Erythroblast (primary cell): Measurements from ENCODE around the gene PLA2G5.

Source experiments
- DNase-seq, 2 experiments: peaks; one replicate each; lab custom pipeline; 2025; lab: John Stamatoyannopoulos, UW
- GATA1 ChIP-seq: IDR thresholded peaks from 2 replicates; pipeline ENCODE4 v1.6.1; 2011; ENCODE audit warnings: low read depth, mild to moderate bottlenecking, control low read depth, low read length, moderate library complexity
- POLR2A ChIP-seq: IDR thresholded peaks from 2 replicates; pipeline ENCODE4 v1.6.1; 2011; ENCODE audit warnings: mild to moderate bottlenecking, low read length

PLA2G5 gene

GRCh38 chr1:20075345-20075744, 5.4 kb downstream of the PLA2G5 start:
- TF ChIP-seq GATA1 (no peak), POLR2A (no peak)
- no peak for DNase-seq

- no peak for DNase-seq
- TF ChIP-seq POLR2A, result no peak
- TF ChIP-seq GATA1, result no peak
Measured at GRCh38 chr1:20076223-20076622, 6.2 kb downstream of the PLA2G5 start.

GRCh38 chr1:20076710-20077461, 6.9 kb downstream of the PLA2G5 start:
- no peak for DNase-seq
- no peak for TF ChIP-seq GATA1
- TF ChIP-seq POLR2A, result no peak

DNA sequence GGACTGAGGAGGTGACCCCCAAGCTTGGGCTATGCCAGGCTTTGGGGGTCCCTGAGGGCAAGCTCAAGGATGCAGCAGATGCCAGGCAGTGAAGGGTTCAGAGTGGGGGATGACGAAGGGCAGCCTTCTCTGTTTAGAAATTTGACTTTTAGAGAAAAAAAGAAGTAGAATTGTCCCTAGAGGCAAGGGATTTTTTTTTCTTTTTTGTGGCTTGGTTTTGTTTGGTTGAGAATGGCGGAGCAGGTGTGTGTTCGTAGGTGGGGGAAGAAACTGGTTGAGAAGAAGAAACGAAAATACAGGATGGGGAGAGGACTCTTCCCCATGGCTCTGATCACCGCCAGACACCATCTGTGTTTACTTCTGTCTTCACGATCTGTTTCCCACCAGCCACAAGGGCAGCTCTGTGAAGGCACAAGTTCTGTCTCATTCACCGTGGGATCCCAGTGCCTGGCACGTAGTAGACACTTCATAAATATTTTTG, 8.2 kb downstream of the PLA2G5 start:
- TF ChIP-seq POLR2A, result no peak
- TF ChIP-seq GATA1, result no peak
- no peak for DNase-seq

- TF ChIP-seq GATA1, result no peak
- TF ChIP-seq POLR2A, result no peak
- DNase-seq, result no peak
Measured at GRCh38 chr1:20078711-20079110, 8.7 kb downstream of the PLA2G5 start.

GRCh38 chr1:20079661-20080305, 9.8 kb downstream of the PLA2G5 start:
- no peak for DNase-seq
- TF ChIP-seq GATA1 (no peak), POLR2A (no peak)

GRCh38 chr1:20080441-20081352, 10.7 kb downstream of the PLA2G5 start:
- no peak for TF ChIP-seq POLR2A
- TF ChIP-seq GATA1, result no peak
- no peak for DNase-seq

- TF ChIP-seq GATA1, result no peak
- TF ChIP-seq POLR2A, result no peak
- DNase-seq, result no peak
Measured at GRCh38 chr1:20081353-20081810, 11.4 kb downstream of the PLA2G5 start.

DNA sequence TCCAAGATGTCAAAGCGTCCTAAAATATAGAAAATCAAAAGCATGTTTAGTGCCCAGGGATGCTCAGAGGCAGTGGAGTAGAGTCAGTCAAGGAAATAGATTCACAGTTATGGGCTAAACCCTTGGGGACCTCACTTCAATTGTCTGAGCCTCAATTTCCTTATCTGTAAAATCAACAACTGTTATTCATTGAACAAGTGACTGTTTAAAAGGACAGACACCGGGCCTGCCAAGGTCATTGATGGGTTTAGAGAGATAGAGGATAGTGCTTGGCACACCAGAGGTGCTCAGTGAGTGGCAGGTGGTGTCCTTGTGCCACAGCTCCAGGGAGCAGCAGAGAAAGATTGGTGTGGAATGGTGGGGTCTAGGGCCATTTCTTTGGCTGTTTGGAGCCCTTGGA, 12.8 kb downstream of the PLA2G5 start:
- DNase-seq, result no peak
- TF ChIP-seq POLR2A (no peak), GATA1 (no peak)

- no peak for DNase-seq
Measured at GRCh38 chr1:20083178-20083944, 13.4 kb downstream of the PLA2G5 start.

GRCh38 chr1:20086800-20087199, 16.8 kb downstream of the PLA2G5 start:
- no peak for TF ChIP-seq POLR2A
- TF ChIP-seq GATA1, result no peak
- no peak for DNase-seq

More at GRCh38 chr1:20083178-20083944, 13.4 kb downstream of the PLA2G5 start:
- no peak for TF ChIP-seq POLR2A
- no peak for TF ChIP-seq GATA1

GRCh38 chr1:20087668-20088067, 17.7 kb downstream of the PLA2G5 start:
- TF ChIP-seq GATA1, result no peak
- no peak for TF ChIP-seq POLR2A
- DNase-seq, result peak in 1 of 2 experiments; percentile 6
